CD14-positive monocyte (primary cell): ENCODE measurements around the gene GTF3C5. TPM values are rescaled to one million over a fixed set of nuclear protein-coding genes. Genes with fewer than 3 reads are reported as not detected.

ENCODE experiments used
- DNase-seq, 3 donors: peaks; one replicate each; pipeline ENCODE4 v3.0.0-alpha.2; 2011 to 2022
- H2AFZ ChIP-seq: 2 replicates; pipeline ENCODE4 v1.6.0; 2012; ENCODE audit warnings: mild to moderate bottlenecking, low read depth, low read length, inconsistent platforms; ENCODE audit not compliant: insufficient read depth, poor library complexity, severe bottlenecking
- H3K27ac ChIP-seq, 2 donors: 1 replicate in 1 of 2; 2 replicates in 1 of 2; pipeline ENCODE4 v1.5.1; 2012 to 2013; ENCODE audit warnings: low read length in 2 of 2, control low read depth in 1 of 2, inconsistent platforms in 1 of 2, low read depth in 1 of 2, mild to moderate bottlenecking in 1 of 2
- H3K27me3 ChIP-seq, 2 donors: one replicate each; pipeline versions ENCODE4 v1.6.0 to v1.6.1; 2011 to 2013; ENCODE audit warnings: low read length in 2 of 2; ENCODE audit not compliant: control insufficient read depth in 2 of 2, insufficient read depth in 2 of 2
- H3K36me3 ChIP-seq, 2 donors: replicated peaks in 1 of 2; 1 replicate in 1 of 2; 2 replicates in 1 of 2; pipeline versions ENCODE4 v1.5.1 to v1.6.1; 2012 to 2013; ENCODE audit warnings: low read length in 2 of 2, control low read depth in 1 of 2, inconsistent platforms in 1 of 2, mild to moderate bottlenecking in 1 of 2; ENCODE audit not compliant: insufficient read depth in 2 of 2, control insufficient read depth in 1 of 2
- H3K4me1 ChIP-seq, 2 donors: 1 replicate in 1 of 2; 2 replicates in 1 of 2; pipeline versions ENCODE4 v1.5.1 to v1.6.1; 2012 to 2013; ENCODE audit warnings: low read length in 2 of 2, control low read depth in 1 of 2, inconsistent platforms in 1 of 2, mild to moderate bottlenecking in 1 of 2, moderate library complexity in 1 of 2; ENCODE audit not compliant: insufficient read depth in 2 of 2, control insufficient read depth in 1 of 2
- H3K4me2 ChIP-seq: replicated peaks from 2 replicates; pipeline ENCODE3; 2012; ENCODE audit warnings: low read length, moderate library complexity, mild to moderate bottlenecking; ENCODE audit not compliant: poor library complexity, severe bottlenecking; ENCODE audit errors: extremely low read depth
- H3K4me3 ChIP-seq, 3 experiments: fragments of 200-600 bp in 1 of 3; sonication (generic) in 1 of 3; replicated peaks in 1 of 3; 1 replicate in 2 of 3; 2 replicates in 1 of 3; pipeline ENCODE4 v1.5.1; 2011 to 2013; ENCODE audit warnings: low read length in 3 of 3, mild to moderate bottlenecking in 3 of 3, control low read depth in 2 of 3, low read depth in 2 of 3, inconsistent platforms in 1 of 3, moderate library complexity in 1 of 3
- H3K79me2 ChIP-seq: 2 replicates; pipeline ENCODE4 v1.6.0; 2012; ENCODE audit warnings: mild to moderate bottlenecking, control low read depth, inconsistent platforms, low read length, moderate library complexity; ENCODE audit not compliant: insufficient read depth
- H3K9ac ChIP-seq: 2 replicates; pipeline ENCODE4 v1.6.0; 2017; ENCODE audit warnings: low read length, mild to moderate bottlenecking; ENCODE audit not compliant: insufficient read depth, poor library complexity, severe bottlenecking
- H3K9me3 ChIP-seq, 2 donors: replicated peaks in 1 of 2; 1 replicate in 1 of 2; 2 replicates in 1 of 2; pipeline versions ENCODE4 v1.5.1 to v1.6.1; 2012 to 2013; ENCODE audit warnings: low read length in 2 of 2, control low read depth in 1 of 2; ENCODE audit not compliant: control insufficient read depth in 1 of 2, insufficient read depth in 1 of 2
- H4K20me1 ChIP-seq: 2 replicates; pipeline ENCODE4 v1.6.0; 2012; ENCODE audit warnings: mild to moderate bottlenecking, low read length, control low read depth, moderate library complexity; ENCODE audit not compliant: insufficient read depth
- H3K27ac Mint-ChIP-seq, 7 donors: one replicate each; pipeline ENCODE4 v1.8.0; 2020; ENCODE audit warnings: mild to moderate bottlenecking in 7 of 7, mixed read lengths in 7 of 7, moderate library complexity in 6 of 7, inconsistent platforms in 2 of 7
- H3K27me3 Mint-ChIP-seq, 3 donors: one replicate each; pipeline ENCODE4 v1.8.0; 2021 to 2022; ENCODE audit warnings: low read depth in 3 of 3, mild to moderate bottlenecking in 3 of 3, mixed read lengths in 3 of 3, moderate library complexity in 3 of 3, inconsistent platforms in 1 of 3
- H3K36me3 Mint-ChIP-seq, 2 donors: one replicate each; pipeline ENCODE4 v1.8.0; 2020; ENCODE audit warnings: mixed read lengths in 2 of 2, inconsistent platforms in 1 of 2, mild to moderate bottlenecking in 1 of 2
- H3K4me1 Mint-ChIP-seq: one replicate; pipeline ENCODE4 v1.8.0; 2020; ENCODE audit warnings: mild to moderate bottlenecking, mixed read lengths
- H3K4me3 Mint-ChIP-seq, 2 donors: one replicate each; pipeline ENCODE4 v1.8.0; 2020; ENCODE audit warnings: mild to moderate bottlenecking in 2 of 2, mixed read lengths in 2 of 2, moderate library complexity in 1 of 2
- H3K9me3 Mint-ChIP-seq, 7 donors: one replicate each; pipeline ENCODE4 v1.8.0; 2020 to 2022; ENCODE audit warnings: mixed read lengths in 7 of 7, mild to moderate bottlenecking in 6 of 7, moderate library complexity in 6 of 7, inconsistent platforms in 2 of 7
- CTCF ChIP-seq: fragments of 200-600 bp; IDR thresholded peaks from one replicate; pipeline ENCODE4 v1.8.0; 2022; ENCODE audit warnings: antibody characterized with exemption, mild to moderate bottlenecking
- WGBS: methylation state at CpG from one replicate; pipeline ENCODE4 v1.1.5; 2013; ENCODE audit warnings: missing lambda C conversion rate; ENCODE audit not compliant: insufficient coverage; 5-methylcytosine and 5-hydroxymethylcytosine counted together
- intact Hi-C, 2 donors: fragments of 100-400 bp; cut with micrococcal nuclease; formaldehyde crosslinking; loops; one replicate each; pipeline versions ENCODE4 v1.15.0 to v1.15.1; 2023
- polyA plus RNA-seq, 3 donors: library from polyadenylated mRNA; depleted of rRNA in 1 of 3; unstranded in 2 of 3; stranded (reverse) in 1 of 3; fragments of 300-500 nt in 2 of 3; fragments of >200 nt in 1 of 3; fragmentation: Illumina TruSeq in 2 of 3; gene quantifications; 1 replicate in 2 of 3; 2 replicates in 1 of 3; pipeline ENCODE4 v1.2.3, GENCODE V29; 2012 to 2021

GTF3C5 gene
- polyA plus RNA-seq, 3 donors, result 21.3 to 75.6 (median 24.4) TPM

GRCh38 chr9:133027134-133027533, 3.7 kb upstream of the GTF3C5 start:
- H3K27ac Mint-ChIP-seq, result no peak overlapping the region
- no peak overlapping the region for H3K27ac ChIP-seq
- H3K27me3 Mint-ChIP-seq, result peaks cover 2 to 5% (median 3%) of the 10 kb centered on the region in 3 donors
- H3K4me2 ChIP-seq, result no peak overlapping the region
- H3K9ac ChIP-seq, result no peak overlapping the region
- no peak overlapping the region for H2AFZ ChIP-seq
- no peaks in the 10 kb centered on the region for H3K36me3 ChIP-seq
- TF ChIP-seq CTCF, result no peak
- H3K9me3 Mint-ChIP-seq, result peaks cover 0 to 5% (median 0%) of the 10 kb centered on the region in 7 donors
- no peak overlapping the region for H3K4me3 ChIP-seq
- peaks cover 28% of the 10 kb centered on the region for H3K4me1 Mint-ChIP-seq
- no peaks in the 10 kb centered on the region for H3K9me3 ChIP-seq
- 65% methylated on average over 3 of the region's 5 CpGs for WGBS
- H3K4me3 Mint-ChIP-seq, result no peak overlapping the region
- H3K4me1 ChIP-seq, result peaks cover 21 to 26% of the 10 kb centered on the region in 2 donors
- no peaks in the 10 kb centered on the region for H3K36me3 Mint-ChIP-seq
- H3K79me2 ChIP-seq, result peaks cover 26% of the 10 kb centered on the region
- intact Hi-C loops, result loop anchor here in 1 of 2 donors (10.0 kb wide), 1 partner anchor 458 kb away; no protein-coding TSS in a partner anchor
- H4K20me1 ChIP-seq, result no peaks in the 10 kb centered on the region
- H3K27me3 ChIP-seq, result no peaks in the 10 kb centered on the region
- no peak for DNase-seq

- peak overlapping the region in 1 of 7 donors; percentile 71 for H3K27ac Mint-ChIP-seq
- peaks cover 0 to 4% of the 10 kb centered on the region in 2 donors for H3K36me3 ChIP-seq
- peaks cover 2 to 5% (median 3%) of the 10 kb centered on the region in 3 donors for H3K27me3 Mint-ChIP-seq
- no peak overlapping the region for H3K4me2 ChIP-seq
- H3K4me3 ChIP-seq, result no peak overlapping the region
- H3K4me1 Mint-ChIP-seq, result peaks cover 24% of the 10 kb centered on the region
- H3K9me3 Mint-ChIP-seq, result peaks cover 0 to 6% (median 0%) of the 10 kb centered on the region in 7 donors
- no peak overlapping the region for H3K27ac ChIP-seq
- no peaks in the 10 kb centered on the region for H3K27me3 ChIP-seq
- WGBS, result 96% methylated on average over 3 of the region's 3 CpGs
- no peak overlapping the region for H3K4me3 Mint-ChIP-seq
- no peak overlapping the region for H3K9ac ChIP-seq
- DNase-seq, result no peak
- intact Hi-C loops, result loop anchor here in 1 of 2 donors (10.0 kb wide), 1 partner anchor 457 kb away; no protein-coding TSS in a partner anchor
- H4K20me1 ChIP-seq, result peaks cover 3% of the 10 kb centered on the region
- H3K4me1 ChIP-seq, result peaks cover 20 to 24% of the 10 kb centered on the region in 2 donors
- peaks cover 1 to 8% of the 10 kb centered on the region in 2 donors for H3K36me3 Mint-ChIP-seq
- H2AFZ ChIP-seq, result no peak overlapping the region
- TF ChIP-seq CTCF, result no peak
- no peaks in the 10 kb centered on the region for H3K9me3 ChIP-seq
- peaks cover 37% of the 10 kb centered on the region for H3K79me2 ChIP-seq
Measured at GRCh38 chr9:133028221-133028620, 2.6 kb upstream of the GTF3C5 start.
